ENCODE results near the gene FOSL1. TPM values are rescaled to one million over a fixed set of nuclear protein-coding genes. Genes with fewer than 3 reads are reported as not detected.

FOSL1 gene
- total and polyA plus RNA-seq, 2 of the 13 experiments (the other 11 are each of a cell fraction or from before 2014, with no cell fraction given), result 4.0 to 4.1 TPM

DNA sequence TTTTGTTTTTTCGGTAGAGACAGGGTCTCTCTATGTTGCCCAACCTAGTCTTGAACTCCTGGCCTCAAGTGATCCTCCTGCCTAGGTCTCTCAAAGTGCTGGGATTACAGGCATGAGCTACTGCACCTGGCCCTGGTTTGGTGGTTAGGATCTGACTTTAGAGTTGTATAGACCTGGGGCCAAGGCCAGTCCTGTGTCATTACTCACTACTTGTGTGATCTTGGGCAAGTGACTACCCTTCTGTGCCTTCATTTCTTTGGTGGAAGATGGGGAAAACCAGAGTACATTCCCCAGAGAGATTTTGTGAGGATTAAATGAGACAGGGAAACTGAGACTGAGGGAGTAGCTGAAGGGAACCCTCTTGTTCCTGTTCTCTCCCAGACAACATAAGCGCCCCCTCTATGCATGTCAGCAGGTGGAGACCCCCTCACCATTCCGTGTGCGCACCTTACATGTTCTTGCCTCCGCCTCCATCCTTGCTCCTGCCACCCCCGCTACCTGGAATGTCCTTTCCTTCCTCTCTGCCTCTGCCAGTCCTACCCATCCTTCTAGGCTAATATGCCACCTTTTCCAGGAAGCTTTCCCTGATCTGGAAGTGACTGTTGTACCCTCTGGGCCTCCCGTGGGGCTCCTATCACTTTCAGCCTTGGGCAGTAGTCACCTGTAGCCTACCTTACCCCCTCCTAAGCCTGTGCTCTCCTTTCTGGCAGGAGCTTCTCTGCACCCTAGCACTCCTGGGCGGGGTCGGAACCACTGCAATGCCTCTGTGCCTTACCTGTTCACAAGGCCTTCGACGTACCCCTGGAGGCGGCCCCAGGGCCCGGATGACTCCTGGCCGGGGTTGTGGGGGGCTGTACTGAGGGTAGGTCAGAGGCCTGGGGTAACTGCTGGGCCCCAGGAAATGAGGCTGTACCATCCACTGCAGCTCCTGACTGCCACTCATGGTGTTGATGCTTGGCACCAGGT is 3.9 kb downstream of the FOSL1 start (continued):
- TF ChIP-seq, protein P1, sequence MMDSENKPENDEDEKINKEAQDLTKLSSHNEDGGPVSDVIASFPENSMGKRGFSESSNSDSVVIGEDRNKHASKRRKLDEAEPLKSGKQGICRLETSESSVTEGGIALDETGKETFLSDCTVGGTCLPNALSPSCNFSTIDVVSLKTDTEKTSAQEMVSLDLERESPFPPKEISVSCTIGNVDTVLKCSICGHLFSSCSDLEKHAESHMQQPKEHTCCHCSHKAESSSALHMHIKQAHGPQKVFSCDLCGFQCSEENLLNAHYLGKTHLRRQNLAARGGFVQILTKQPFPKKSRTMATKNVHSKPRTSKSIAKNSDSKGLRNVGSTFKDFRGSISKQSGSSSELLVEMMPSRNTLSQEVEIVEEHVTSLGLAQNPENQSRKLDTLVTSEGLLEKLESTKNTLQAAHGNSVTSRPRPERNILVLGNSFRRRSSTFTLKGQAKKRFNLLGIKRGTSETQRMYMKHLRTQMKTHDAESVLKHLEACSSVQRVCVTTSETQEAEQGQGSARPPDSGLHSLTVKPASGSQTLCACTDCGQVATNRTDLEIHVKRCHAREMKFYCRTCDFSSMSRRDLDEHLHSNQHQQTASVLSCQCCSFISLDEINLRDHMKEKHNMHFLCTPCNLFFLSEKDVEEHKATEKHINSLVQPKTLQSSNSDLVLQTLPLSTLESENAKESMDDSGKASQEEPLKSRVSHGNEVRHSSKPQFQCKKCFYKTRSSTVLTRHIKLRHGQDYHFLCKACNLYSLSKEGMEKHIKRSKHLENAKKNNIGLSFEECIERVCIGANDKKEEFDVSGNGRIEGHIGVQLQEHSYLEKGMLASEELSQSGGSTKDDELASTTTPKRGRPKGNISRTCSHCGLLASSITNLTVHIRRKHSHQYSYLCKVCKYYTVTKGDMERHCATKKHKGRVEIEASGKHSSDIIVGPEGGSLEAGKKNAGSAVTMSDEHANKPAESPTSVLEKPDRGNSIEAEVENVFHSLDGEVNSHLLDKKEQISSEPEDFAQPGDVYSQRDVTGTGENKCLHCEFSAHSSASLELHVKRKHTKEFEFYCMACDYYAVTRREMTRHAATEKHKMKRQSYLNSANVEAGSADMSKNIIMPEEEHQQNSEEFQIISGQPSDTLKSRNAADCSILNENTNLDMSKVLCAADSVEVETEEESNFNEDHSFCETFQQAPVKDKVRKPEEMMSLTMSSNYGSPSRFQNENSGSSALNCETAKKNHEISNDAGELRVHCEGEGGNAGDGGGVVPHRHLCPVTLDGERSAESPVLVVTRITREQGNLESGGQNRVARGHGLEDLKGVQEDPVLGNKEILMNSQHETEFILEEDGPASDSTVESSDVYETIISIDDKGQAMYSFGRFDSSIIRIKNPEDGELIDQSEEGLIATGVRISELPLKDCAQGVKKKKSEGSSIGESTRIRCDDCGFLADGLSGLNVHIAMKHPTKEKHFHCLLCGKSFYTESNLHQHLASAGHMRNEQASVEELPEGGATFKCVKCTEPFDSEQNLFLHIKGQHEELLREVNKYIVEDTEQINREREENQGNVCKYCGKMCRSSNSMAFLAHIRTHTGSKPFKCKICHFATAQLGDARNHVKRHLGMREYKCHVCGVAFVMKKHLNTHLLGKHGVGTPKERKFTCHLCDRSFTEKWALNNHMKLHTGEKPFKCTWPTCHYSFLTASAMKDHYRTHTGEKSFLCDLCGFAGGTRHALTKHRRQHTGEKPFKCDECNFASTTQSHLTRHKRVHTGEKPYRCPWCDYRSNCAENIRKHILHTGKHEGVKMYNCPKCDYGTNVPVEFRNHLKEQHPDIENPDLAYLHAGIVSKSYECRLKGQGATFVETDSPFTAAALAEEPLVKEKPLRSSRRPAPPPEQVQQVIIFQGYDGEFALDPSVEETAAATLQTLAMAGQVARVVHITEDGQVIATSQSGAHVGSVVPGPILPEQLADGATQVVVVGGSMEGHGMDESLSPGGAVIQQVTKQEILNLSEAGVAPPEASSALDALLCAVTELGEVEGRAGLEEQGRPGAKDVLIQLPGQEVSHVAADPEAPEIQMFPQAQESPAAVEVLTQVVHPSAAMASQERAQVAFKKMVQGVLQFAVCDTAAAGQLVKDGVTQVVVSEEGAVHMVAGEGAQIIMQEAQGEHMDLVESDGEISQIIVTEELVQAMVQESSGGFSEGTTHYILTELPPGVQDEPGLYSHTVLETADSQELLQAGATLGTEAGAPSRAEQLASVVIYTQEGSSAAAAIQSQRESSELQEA (CRISPR knock-in tag; IDR thresholded peaks at IDR 0.05; ENCODE audit: not compliant biosample characterization), result no peak
- TF ChIP-seq, protein P2, sequence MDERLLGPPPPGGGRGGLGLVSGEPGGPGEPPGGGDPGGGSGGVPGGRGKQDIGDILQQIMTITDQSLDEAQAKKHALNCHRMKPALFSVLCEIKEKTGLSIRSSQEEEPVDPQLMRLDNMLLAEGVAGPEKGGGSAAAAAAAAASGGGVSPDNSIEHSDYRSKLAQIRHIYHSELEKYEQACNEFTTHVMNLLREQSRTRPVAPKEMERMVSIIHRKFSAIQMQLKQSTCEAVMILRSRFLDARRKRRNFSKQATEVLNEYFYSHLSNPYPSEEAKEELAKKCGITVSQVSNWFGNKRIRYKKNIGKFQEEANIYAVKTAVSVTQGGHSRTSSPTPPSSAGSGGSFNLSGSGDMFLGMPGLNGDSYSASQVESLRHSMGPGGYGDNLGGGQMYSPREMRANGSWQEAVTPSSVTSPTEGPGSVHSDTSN (CRISPR knock-in tag; IDR thresholded peaks at IDR 0.05), result no peak
- TF ChIP-seq FOSL1 (CRISPR knock-in tag; IDR thresholded peaks at IDR 0.05; ENCODE audit: borderline replicate concordance) (no peak), RORA (CRISPR knock-in tag; IDR thresholded peaks at IDR 0.05) (no peak), THYN1 (CRISPR knock-in tag; IDR thresholded peaks at IDR 0.05; ENCODE audit: borderline replicate concordance, low read depth) (no peak)
- TF ChIP-seq, protein P3, sequence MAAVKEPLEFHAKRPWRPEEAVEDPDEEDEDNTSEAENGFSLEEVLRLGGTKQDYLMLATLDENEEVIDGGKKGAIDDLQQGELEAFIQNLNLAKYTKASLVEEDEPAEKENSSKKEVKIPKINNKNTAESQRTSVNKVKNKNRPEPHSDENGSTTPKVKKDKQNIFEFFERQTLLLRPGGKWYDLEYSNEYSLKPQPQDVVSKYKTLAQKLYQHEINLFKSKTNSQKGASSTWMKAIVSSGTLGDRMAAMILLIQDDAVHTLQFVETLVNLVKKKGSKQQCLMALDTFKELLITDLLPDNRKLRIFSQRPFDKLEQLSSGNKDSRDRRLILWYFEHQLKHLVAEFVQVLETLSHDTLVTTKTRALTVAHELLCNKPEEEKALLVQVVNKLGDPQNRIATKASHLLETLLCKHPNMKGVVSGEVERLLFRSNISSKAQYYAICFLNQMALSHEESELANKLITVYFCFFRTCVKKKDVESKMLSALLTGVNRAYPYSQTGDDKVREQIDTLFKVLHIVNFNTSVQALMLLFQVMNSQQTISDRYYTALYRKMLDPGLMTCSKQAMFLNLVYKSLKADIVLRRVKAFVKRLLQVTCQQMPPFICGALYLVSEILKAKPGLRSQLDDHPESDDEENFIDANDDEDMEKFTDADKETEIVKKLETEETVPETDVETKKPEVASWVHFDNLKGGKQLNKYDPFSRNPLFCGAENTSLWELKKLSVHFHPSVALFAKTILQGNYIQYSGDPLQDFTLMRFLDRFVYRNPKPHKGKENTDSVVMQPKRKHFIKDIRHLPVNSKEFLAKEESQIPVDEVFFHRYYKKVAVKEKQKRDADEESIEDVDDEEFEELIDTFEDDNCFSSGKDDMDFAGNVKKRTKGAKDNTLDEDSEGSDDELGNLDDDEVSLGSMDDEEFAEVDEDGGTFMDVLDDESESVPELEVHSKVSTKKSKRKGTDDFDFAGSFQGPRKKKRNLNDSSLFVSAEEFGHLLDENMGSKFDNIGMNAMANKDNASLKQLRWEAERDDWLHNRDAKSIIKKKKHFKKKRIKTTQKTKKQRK (IDR thresholded peaks at IDR 0.05; ENCODE audit: low read length), result no peak
